ENCODE measurements around the gene CASZ1. TPM values are rescaled to one million over a fixed set of nuclear protein-coding genes. Genes with fewer than 3 reads are reported as not detected.
A peak's percentile ranks its signal among the peaks of the same experiment; 100 is the strongest.

Gene CASZ1
- total RNA-seq, 4 donors from 2014 or later: 22.1 to 47.4 (median 28.0) TPM

- H3K4me1 ChIP-seq: peaks cover 6 to 100% (median 71%) of the 10 kb centered on the region in 3 donors
- no peaks in the 10 kb centered on the region for H3K27me3 ChIP-seq
- no peaks in the 10 kb centered on the region for H3K9me3 ChIP-seq
- no peak for ATAC-seq
- WGBS, 2 donors (ENCODE audit: low coverage in 1 of 2): 37 to 38% methylated on average over 6 to 8 of the region's 17 CpGs
- peak overlapping the region; percentile 4 to 95 (median 90) for H3K27ac ChIP-seq
- H3K36me3 ChIP-seq: no peaks in the 10 kb centered on the region
- H3K4me3 ChIP-seq: peak overlapping the region in 1 of 2 donors; percentile 2
- TF ChIP-seq EP300 (IDR thresholded peaks at IDR 0.05): no peak
- TF ChIP-seq POLR2AphosphoS5 (IDR thresholded peaks at IDR 0.05): peak; percentile 52
These were observed 113.8 kb downstream of the CASZ1 start for GRCh38 chr1:10682449-10683309.

GRCh38 chr1:10682108-10682445 is 114.4 kb downstream of the CASZ1 start:
- Histone ChIP-seq H3K9me3 (no peaks in the 10 kb centered on the region), H3K27me3 (no peaks in the 10 kb centered on the region), H3K4me1 (peaks cover 6 to 100% (median 67%) of the 10 kb centered on the region in 3 donors), H3K4me3 (peak overlapping the region in 1 of 2 donors; percentile 2), H3K36me3 (no peaks in the 10 kb centered on the region), H3K27ac (peak overlapping the region; percentile 4 to 95 (median 90))
- WGBS, 2 donors (ENCODE audit: low coverage in 1 of 2): 9 to 38% methylated on average over 7 to 9 of the region's 9 CpGs
- ATAC-seq: no peak
- TF ChIP-seq POLR2AphosphoS5 (IDR thresholded peaks at IDR 0.05) (no peak), EP300 (IDR thresholded peaks at IDR 0.05) (no peak), POLR2A (IDR thresholded peaks at IDR 0.05) (no peak)
- TF ChIP-seq, protein P1, sequence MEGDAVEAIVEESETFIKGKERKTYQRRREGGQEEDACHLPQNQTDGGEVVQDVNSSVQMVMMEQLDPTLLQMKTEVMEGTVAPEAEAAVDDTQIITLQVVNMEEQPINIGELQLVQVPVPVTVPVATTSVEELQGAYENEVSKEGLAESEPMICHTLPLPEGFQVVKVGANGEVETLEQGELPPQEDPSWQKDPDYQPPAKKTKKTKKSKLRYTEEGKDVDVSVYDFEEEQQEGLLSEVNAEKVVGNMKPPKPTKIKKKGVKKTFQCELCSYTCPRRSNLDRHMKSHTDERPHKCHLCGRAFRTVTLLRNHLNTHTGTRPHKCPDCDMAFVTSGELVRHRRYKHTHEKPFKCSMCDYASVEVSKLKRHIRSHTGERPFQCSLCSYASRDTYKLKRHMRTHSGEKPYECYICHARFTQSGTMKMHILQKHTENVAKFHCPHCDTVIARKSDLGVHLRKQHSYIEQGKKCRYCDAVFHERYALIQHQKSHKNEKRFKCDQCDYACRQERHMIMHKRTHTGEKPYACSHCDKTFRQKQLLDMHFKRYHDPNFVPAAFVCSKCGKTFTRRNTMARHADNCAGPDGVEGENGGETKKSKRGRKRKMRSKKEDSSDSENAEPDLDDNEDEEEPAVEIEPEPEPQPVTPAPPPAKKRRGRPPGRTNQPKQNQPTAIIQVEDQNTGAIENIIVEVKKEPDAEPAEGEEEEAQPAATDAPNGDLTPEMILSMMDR (IDR thresholded peaks at IDR 0.05): no peak

DNA sequence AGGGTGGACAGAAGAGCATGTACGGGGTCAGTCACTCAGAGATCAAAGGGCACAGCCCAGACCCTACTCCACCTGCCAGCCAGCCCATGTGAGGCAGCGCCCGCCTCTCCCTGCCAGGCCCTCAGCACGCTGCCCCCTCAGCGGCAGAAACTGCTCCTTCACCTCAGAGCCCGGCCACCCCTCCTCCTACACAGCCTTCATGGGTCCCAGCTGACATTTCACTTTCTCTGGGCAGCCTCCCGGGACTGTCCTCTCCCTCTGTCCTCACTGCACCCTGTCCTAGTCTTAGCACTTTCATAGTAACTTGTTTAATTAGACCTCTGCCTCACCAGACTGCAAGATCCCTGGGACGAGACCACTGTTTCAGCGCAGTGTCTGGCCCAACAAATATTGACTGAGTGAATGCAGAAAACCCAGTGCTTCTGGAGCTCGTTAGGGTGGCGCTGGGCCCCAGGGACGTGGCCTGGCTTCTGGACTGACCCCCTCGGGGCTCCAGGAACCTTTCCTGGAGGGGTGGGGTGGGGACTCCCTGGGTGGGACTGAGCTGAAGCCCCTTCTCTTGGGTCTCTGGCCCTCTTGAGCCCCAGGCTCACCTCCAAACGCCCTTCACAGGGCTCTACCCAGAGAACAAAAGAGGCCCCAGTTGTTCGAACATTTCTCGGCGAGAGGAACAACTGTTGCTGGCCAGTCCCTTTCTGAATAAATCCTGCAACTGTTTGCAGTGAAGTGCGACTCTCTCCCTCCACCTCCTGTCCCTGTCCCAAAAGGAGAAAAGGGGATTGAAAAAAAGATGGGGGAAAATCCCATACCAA is 114.9 kb downstream of the CASZ1 start:
- H3K4me3 ChIP-seq: no peak overlapping the region
- WGBS, 2 donors (ENCODE audit: low coverage in 1 of 2): 44 to 45% methylated on average over 6 to 11 of the region's 18 CpGs
- H3K27ac ChIP-seq: peak overlapping the region; percentile 4 to 95 (median 90)
- H3K9me3 ChIP-seq: no peaks in the 10 kb centered on the region
- H3K36me3 ChIP-seq: no peaks in the 10 kb centered on the region
- no peaks in the 10 kb centered on the region for H3K27me3 ChIP-seq
- no peak for TF ChIP-seq EP300 (IDR thresholded peaks at IDR 0.05)
- TF ChIP-seq, protein P1 (IDR thresholded peaks at IDR 0.05): no peak
- TF ChIP-seq POLR2AphosphoS5 (IDR thresholded peaks at IDR 0.05): no peak
- no peak for TF ChIP-seq POLR2A (IDR thresholded peaks at IDR 0.05)
- ATAC-seq: no peak
- peaks cover 6 to 100% (median 66%) of the 10 kb centered on the region in 3 donors for H3K4me1 ChIP-seq

GRCh38 chr1:10680487-10680886 is 116.0 kb downstream of the CASZ1 start:
- ATAC-seq: no peak
- H3K36me3 ChIP-seq: no peaks in the 10 kb centered on the region
- H3K27ac ChIP-seq: peak overlapping the region; percentile 4 to 95 (median 90)
- no peak overlapping the region for H3K4me3 ChIP-seq
- peaks cover 0 to 100% (median 64%) of the 10 kb centered on the region in 3 donors for H3K4me1 ChIP-seq
- no peaks in the 10 kb centered on the region for H3K9me3 ChIP-seq
- WGBS, 2 donors (ENCODE audit: low coverage in 1 of 2): 39 to 71% methylated on average over 3 to 4 of the region's 11 CpGs
- H3K27me3 ChIP-seq: no peaks in the 10 kb centered on the region
- TF ChIP-seq EP300 (IDR thresholded peaks at IDR 0.05) (no peak), POLR2A (IDR thresholded peaks at IDR 0.05) (no peak)
- TF ChIP-seq, protein P1 (IDR thresholded peaks at IDR 0.05): no peak

DNA sequence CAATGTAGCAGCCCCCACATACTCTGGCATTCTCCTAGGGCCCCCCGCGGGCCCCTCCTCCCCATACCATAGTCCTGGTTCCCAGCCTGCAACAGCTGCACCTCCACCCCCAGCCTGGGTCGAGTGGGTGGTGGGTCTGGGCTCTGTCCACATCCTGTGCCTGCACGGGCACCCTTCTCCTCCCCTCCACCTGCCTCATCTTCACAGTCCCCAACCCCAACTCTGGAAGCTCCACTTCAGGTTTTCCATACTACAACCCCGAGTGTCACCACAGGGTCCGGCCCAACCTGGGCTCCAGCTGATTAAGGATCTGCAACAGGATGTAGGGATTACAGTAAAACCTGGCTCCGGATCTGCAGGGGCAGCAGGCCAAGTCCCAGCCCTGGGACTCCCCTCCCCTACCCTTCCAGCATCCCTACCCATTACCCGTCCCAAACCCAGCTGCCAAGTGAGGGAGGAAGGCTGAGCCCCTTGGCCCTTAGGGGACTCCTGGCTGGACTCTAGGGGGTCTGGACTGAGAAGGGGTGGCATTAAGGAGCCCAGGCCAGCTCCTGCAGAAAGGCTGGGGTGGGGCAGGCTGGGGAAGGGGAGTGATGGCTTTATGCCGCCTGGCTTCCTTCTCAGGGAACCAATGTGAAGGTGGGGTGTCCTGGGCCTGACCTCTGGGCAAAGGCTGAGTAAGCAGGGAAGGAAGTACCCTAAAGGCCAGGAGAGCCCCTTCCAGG is 116.8 kb downstream of the CASZ1 start:
- 29% methylated on average over 7 of the region's 9 CpGs; no CpG with 5 or more reads in 1 of the 2 donors for WGBS, 2 donors (ENCODE audit: low coverage in 1 of 2)
- peak overlapping the region in 3 of 4 donors; percentile 89 to 95 (median 90) for H3K27ac ChIP-seq
- no peaks in the 10 kb centered on the region for H3K36me3 ChIP-seq
- no peak for TF ChIP-seq POLR2A (IDR thresholded peaks at IDR 0.05)
- TF ChIP-seq EP300 (IDR thresholded peaks at IDR 0.05): no peak
- peak; percentile 39 for TF ChIP-seq POLR2AphosphoS5 (IDR thresholded peaks at IDR 0.05)
- TF ChIP-seq, protein P1 (IDR thresholded peaks at IDR 0.05): no peak
- ATAC-seq: peak; percentile 37
- H3K4me3 ChIP-seq: peak overlapping the region in 1 of 2 donors; percentile 4
- no peaks in the 10 kb centered on the region for H3K9me3 ChIP-seq
- H3K4me1 ChIP-seq: peaks cover 0 to 100% (median 62%) of the 10 kb centered on the region in 3 donors
- H3K27me3 ChIP-seq: no peaks in the 10 kb centered on the region
